Peyer's patch (tissue), 4 donors: ENCODE results near the gene SYNGR1. TPM values are rescaled to one million over a fixed set of nuclear protein-coding genes. Genes with fewer than 3 reads are reported as not detected.
"Not testable (repeated sequence)": the region's sequence is repeated elsewhere in the genome, so short reads cannot be mapped to it uniquely, and the experiment has no call there.

Source experiments
- DNase-seq, 3 donors: peaks; one replicate each; pipeline ENCODE4 v3.0.0-alpha.2; 2017 to 2019
- H3K27ac ChIP-seq, 4 donors: fragments of 200-600 bp; sonication (generic); one replicate each; pipeline ENCODE4 v1.5.1; 2016 to 2019
- H3K27me3 ChIP-seq, 2 donors: fragments of 200-600 bp; sonication (generic); one replicate each; pipeline ENCODE4 v1.5.1; 2019
- H3K36me3 ChIP-seq, 3 donors: fragments of 200-600 bp; sonication (generic); one replicate each; pipeline ENCODE4 v1.5.1; 2016 to 2019
- H3K4me1 ChIP-seq, 4 donors: fragments of 200-600 bp; sonication (generic); one replicate each; pipeline ENCODE4 v1.5.1; 2016 to 2019
- H3K4me3 ChIP-seq, 4 donors: fragments of 200-600 bp; sonication (generic); 1 replicate in 3 of 4; 2 replicates in 1 of 4; pipeline ENCODE4 v1.5.1; 2016 to 2019; ENCODE audit warnings: mild to moderate bottlenecking in 1 of 4
- H3K9me3 ChIP-seq, 4 donors: fragments of 200-600 bp; sonication (generic); one replicate each; pipeline ENCODE4 v1.5.1; 2016 to 2019; ENCODE audit warnings: mild to moderate bottlenecking in 1 of 4
- POLR2A ChIP-seq, 2 donors: fragments of 450-650 bp; IDR thresholded peaks; one replicate each; pipeline ENCODE4 v1.5.1; 2017; ENCODE audit warnings: antibody characterized with exemption in 2 of 2, mild to moderate bottlenecking in 2 of 2, moderate library complexity in 2 of 2
- total RNA-seq, 4 donors: library from RNA; depleted of rRNA; stranded (reverse); fragments of >200 nt; gene quantifications; one replicate each; pipeline ENCODE4 v1.1.0, GENCODE V29; 2016
- TF ChIP-seq, protein P1 (sequence below), 6 experiments: fragments of 450-650 bp in 4 of 6; fragments of 200-600 bp in 2 of 6; sonication (generic) in 1 of 6; IDR thresholded peaks; one replicate each; pipeline ENCODE4 v1.5.1; 2017 to 2019; ENCODE audit warnings: antibody characterized with exemption in 6 of 6, mild to moderate bottlenecking in 3 of 6, moderate library complexity in 1 of 6

The SYNGR1 gene
- total RNA-seq, 4 donors from 2014 or later, result 0.35 to 22.3 (median 2.5) TPM

DNA sequence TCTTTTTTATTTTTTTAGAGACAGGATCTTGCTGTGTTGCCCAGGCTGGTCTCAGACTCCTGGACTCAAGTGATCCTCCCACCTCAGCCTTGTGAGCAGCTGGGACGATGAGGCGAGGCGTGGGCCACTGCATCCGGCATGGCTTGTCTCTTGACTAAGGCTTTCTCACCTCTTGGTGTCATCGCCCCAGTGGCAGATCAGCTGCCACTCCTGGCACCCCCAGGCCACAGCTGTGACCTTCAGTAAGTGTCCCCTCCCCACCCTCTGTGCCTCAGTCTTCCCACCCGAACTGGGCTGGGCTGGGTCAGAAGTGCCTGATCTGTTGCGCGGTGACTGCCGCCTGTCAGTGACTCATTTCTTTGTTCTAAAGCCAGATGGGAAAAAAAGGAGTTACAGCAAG is 3.6 kb downstream of the SYNGR1 start:
- DNase-seq, result no peak
- no peak for TF ChIP-seq POLR2A (IDR thresholded peaks at IDR 0.05)
- TF ChIP-seq, protein P1, sequence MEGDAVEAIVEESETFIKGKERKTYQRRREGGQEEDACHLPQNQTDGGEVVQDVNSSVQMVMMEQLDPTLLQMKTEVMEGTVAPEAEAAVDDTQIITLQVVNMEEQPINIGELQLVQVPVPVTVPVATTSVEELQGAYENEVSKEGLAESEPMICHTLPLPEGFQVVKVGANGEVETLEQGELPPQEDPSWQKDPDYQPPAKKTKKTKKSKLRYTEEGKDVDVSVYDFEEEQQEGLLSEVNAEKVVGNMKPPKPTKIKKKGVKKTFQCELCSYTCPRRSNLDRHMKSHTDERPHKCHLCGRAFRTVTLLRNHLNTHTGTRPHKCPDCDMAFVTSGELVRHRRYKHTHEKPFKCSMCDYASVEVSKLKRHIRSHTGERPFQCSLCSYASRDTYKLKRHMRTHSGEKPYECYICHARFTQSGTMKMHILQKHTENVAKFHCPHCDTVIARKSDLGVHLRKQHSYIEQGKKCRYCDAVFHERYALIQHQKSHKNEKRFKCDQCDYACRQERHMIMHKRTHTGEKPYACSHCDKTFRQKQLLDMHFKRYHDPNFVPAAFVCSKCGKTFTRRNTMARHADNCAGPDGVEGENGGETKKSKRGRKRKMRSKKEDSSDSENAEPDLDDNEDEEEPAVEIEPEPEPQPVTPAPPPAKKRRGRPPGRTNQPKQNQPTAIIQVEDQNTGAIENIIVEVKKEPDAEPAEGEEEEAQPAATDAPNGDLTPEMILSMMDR (IDR thresholded peaks at IDR 0.05), result no peak
- H3K36me3 ChIP-seq, result no peaks in the 10 kb centered on the region
- no peaks in the 10 kb centered on the region for H3K9me3 ChIP-seq
- H3K27me3 ChIP-seq, result peaks cover 0 to 10% of the 10 kb centered on the region in 2 donors
- no peak overlapping the region for H3K27ac ChIP-seq
- no peak overlapping the region for H3K4me3 ChIP-seq
- peaks cover 0 to 21% (median 3%) of the 10 kb centered on the region in 4 donors for H3K4me1 ChIP-seq

DNA sequence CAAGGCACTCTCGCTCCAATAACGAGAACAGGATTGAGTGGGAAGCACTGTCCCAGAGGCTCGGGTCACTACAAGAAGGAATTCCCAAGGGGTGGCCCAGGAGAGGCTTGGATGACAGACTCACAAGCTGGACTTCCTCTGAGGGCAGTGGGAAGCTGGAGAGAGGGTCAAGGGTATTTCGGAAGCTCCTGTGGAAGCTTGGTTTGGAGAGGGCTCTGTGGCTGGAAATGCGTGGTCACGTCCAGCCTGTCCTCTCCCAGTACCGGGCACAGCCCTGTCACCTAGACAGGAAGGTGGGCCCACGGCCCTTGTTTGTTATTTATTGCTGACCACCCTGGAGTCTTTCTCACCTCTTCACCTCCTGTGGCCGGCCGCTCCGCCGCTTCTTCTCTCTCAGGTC is 5.3 kb downstream of the SYNGR1 start:
- no peak overlapping the region for H3K27ac ChIP-seq
- H3K4me1 ChIP-seq, result peaks cover 0 to 15% (median 3%) of the 10 kb centered on the region in 4 donors
- no peak overlapping the region for H3K4me3 ChIP-seq
- no peaks in the 10 kb centered on the region for H3K9me3 ChIP-seq
- no peak for DNase-seq
- no peak for TF ChIP-seq POLR2A (IDR thresholded peaks at IDR 0.05)
- TF ChIP-seq, protein P1 (IDR thresholded peaks at IDR 0.05), result no peak
- H3K27me3 ChIP-seq, result peaks cover 0 to 9% of the 10 kb centered on the region in 2 donors
- no peaks in the 10 kb centered on the region for H3K36me3 ChIP-seq

DNA sequence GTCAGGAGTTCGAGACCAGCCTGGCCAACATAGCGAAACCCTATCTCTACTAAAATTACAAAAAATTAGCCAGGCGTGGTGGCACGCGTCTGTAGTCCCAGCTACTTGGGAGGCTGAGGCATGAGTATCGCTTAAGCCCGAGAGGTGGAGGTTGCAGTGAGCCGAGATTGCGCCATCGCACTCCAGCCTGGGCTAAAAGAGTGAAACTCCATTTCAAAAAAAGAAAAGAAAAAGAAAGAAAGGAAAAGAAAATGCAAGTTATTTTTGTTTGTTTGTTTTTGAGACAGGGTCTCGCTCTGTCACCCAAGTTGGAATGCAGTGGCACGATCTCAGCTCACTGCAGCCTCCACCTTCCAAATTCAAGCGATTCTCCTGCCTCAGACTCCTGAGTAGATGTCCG is 6.0 kb downstream of the SYNGR1 start:
- H3K27ac ChIP-seq, DNase-seq, H3K36me3 ChIP-seq, H3K4me3 ChIP-seq, H3K27me3 ChIP-seq, H3K4me1 ChIP-seq, H3K9me3 ChIP-seq: not testable (repeated sequence)

DNA sequence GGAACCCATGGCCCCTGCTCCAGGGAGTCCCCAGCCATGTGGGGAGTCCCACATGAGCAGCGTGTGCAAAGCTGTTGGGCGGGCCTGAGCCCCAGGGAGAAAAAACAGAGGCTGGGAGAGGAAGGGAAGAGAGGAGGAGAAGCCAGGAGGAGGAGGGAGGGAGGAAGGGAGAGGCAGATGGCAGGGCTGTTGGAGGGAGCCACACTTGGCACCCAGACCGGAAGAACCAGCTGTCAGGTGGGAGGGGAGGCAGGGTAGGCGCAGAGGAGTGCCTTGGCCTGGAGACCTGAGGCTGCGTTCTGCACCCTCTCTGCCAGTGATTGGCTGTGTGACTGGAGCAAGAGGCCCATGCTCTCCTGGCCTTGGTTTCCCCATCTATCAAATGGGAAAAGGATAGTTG is 6.7 kb downstream of the SYNGR1 start:
- no peak overlapping the region for H3K27ac ChIP-seq
- DNase-seq, result no peak
- peaks cover 0 to 1% (median 0%) of the 10 kb centered on the region in 4 donors for H3K4me1 ChIP-seq
- H3K4me3 ChIP-seq, result no peak overlapping the region
- TF ChIP-seq, protein P1 (IDR thresholded peaks at IDR 0.05), result no peak
- TF ChIP-seq POLR2A (IDR thresholded peaks at IDR 0.05), result no peak
- H3K27me3 ChIP-seq, result no peaks in the 10 kb centered on the region
- H3K9me3 ChIP-seq, result no peaks in the 10 kb centered on the region
- H3K36me3 ChIP-seq, result no peaks in the 10 kb centered on the region

DNA sequence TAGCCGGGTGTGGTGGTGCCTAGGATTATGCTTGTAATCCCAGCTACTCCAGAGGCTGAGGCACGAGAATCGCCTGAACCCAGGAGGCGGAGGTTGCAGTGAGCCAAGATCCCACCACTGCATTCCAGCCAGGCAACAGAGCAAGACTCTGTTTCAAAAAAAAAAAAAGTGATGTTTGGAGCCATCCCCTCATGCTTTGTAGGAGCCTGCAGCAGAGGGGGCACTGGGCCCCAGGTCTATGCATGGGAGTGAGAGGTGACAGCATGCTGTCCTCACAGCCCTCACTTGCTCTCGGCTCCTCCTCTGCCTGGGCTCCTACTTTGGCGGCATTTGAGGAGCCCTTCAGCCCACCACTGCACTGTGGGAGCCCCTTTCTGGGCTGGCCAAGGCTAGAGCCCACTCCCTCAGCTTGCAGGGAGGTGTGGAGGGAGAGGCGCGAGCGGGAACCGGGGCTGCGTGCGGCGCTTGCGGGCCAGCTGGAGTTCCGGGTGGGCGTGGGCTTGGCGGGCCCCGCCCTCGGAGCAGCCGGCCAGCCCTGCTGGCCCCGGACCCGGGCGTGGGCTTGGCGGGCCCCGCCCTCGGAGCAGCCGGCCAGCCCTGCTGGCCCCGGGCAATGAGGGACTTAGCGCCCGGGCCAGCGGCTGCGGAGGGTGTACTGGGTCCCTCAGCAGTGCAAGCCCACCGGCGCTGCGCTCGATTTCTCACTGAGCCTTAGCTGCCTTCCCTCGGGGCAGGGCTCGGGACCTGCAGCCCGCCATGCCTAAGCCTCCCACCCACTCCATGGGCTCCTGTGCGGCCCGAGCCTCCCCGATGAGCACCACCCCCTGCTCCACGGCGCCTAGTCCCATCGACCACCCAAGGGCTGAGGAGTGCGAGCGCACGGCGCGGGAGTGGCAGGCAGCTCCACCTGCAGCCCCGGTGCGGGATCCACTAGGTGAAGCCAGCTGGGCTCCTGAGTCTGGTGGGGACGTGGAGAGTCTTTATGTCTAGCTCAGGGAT is 7.6 kb downstream of the SYNGR1 start:
- not testable (repeated sequence) for DNase-seq, H3K27ac ChIP-seq, H3K4me3 ChIP-seq, H3K4me1 ChIP-seq, H3K36me3 ChIP-seq, H3K9me3 ChIP-seq, H3K27me3 ChIP-seq

DNA sequence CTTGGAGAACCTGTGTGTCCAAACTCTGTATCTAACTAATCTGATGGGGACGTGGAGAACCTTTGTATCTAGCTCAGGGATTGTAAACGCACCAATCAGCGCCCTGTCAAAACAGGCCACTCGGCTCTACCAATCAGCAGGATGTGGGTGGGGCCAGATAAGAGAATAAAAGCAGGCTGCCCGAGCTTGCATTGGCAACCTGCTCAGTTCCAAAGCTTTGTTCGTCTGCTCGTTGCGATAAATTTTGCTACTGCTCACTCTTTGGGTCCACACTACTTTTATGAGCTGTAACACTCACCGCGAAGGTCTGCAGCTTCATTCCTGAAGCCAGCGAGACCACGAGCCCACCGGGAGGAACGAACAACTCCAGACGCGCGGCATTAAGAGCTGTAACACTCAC is 8.4 kb downstream of the SYNGR1 start:
- not testable (repeated sequence) for DNase-seq, H3K36me3 ChIP-seq, H3K27ac ChIP-seq, H3K9me3 ChIP-seq, H3K4me1 ChIP-seq, H3K27me3 ChIP-seq, H3K4me3 ChIP-seq

DNA sequence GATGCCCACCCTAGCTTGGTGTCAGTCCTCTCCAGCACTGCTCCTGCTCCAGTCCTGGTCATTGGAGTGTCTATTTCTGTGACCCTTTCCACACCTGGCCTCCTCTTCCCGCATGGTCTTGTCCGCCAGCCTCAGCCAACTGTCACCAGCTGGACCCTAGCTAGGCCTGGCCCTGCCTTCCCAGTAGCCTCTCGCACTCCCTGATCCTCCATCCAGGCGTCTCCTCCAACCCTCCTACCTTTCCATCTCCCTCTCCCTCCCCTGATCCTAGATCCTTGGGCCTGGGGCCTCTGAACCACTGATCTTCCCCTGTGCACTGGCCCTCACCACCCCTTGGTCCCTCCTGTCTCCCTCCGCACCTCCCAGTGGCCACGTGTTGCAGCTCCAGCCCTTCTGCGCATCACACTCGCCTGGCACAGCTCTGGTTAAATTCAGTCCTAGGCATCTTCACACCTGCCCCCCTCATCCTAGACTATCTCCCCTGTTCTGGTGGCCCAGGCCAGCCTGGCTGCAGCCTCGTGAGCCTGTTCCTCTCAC is 9.9 kb downstream of the SYNGR1 start:
- H3K4me3 ChIP-seq, result no peak overlapping the region
- no peak for DNase-seq
- no peaks in the 10 kb centered on the region for H3K27me3 ChIP-seq
- H3K27ac ChIP-seq, result no peak overlapping the region
- H3K36me3 ChIP-seq, result no peaks in the 10 kb centered on the region
- TF ChIP-seq, protein P1 (IDR thresholded peaks at IDR 0.05), result no peak
- no peak for TF ChIP-seq POLR2A (IDR thresholded peaks at IDR 0.05)
- H3K4me1 ChIP-seq, result no peaks in the 10 kb centered on the region
- H3K9me3 ChIP-seq, result no peaks in the 10 kb centered on the region
